HCT116 (cell line): ENCODE measurements around the gene SLC7A10. TPM values are rescaled to one million over a fixed set of nuclear protein-coding genes. Genes with fewer than 3 reads are reported as not detected.

Source experiments
- ATAC-seq: fragments of 200-7000 bp; cut with Tn5 transposase; 2 replicates; pipeline ENCODE4 v1.9.1; 2020; ENCODE audit warnings: mild to moderate bottlenecking, moderate library complexity
- BruUV-seq: library from RNA; stranded (reverse); fragments of 400-500 nt; replicated peaks from 2 replicates; lab custom pipeline; 2021; lab: Mats Ljungman, UMichigan
- CTCF ChIA-PET: fragments of 300-600 bp; sonication (Branson Sonifier 250); formaldehyde crosslinking; loops from one replicate; lab custom pipeline; 2021; ENCODE audit warnings: antibody characterized with exemption; lab: Charles Lee
- POLR2A ChIA-PET: fragments of 300-600, 350-600 bp; sonication (Branson Sonifier 250); formaldehyde crosslinking; loops from one replicate; lab custom pipeline; 2021; ENCODE audit warnings: antibody characterized with exemption; lab: Charles Lee
- RAD21 ChIA-PET, 2 experiments: fragments of 300-600 bp; sonication (Branson Sonifier 250); formaldehyde crosslinking; loops; one replicate each; lab custom pipeline; 2023; ENCODE audit warnings: low total read pairs in 2 of 2; ENCODE audit not compliant: uncharacterized antibody in 2 of 2, unreplicated experiment in 2 of 2, low non-redundant PET in 1 of 2; lab: Charles Lee
- DNase-seq: peaks from one replicate; pipeline ENCODE4 v3.0.0-alpha.2; 2010; ENCODE audit warnings: low read depth, low spot score
- H2AFZ ChIP-seq: fragments of 200-600 bp; shearing (Covaris generic), sonication (generic); 2 replicates; pipeline ENCODE4 v1.6.1; 2017; ENCODE audit warnings: low read depth, mixed run types, mixed read lengths, antibody characterized with exemption, low read length; ENCODE audit not compliant: poor library complexity, severe bottlenecking
- H3K27ac ChIP-seq: 2 replicates; pipeline ENCODE4 v1.5.1; 2012; ENCODE audit warnings: low read depth, low read length
- H3K27me3 ChIP-seq: fragments of 200-600 bp; sonication (generic); 2 replicates; pipeline ENCODE4 v1.6.1; 2016; ENCODE audit warnings: mixed run types, low read length, mixed read lengths; ENCODE audit not compliant: insufficient read depth
- H3K36me3 ChIP-seq, 2 experiments: fragments of 200-500 bp in 1 of 2; fragments of 200-600 bp in 1 of 2; sonication (Bioruptor generic) in 1 of 2; sonication (generic) in 1 of 2; 2 replicates each; pipeline versions ENCODE4 v1.5.1 to v1.6.1; 2014 to 2016; ENCODE audit warnings: low read length in 2 of 2, inconsistent platforms in 1 of 2, mixed read lengths in 1 of 2, mixed run types in 1 of 2; ENCODE audit not compliant: insufficient read depth in 2 of 2, control insufficient read depth in 1 of 2
- H3K4me1 ChIP-seq, 2 experiments: fragments of 200-600 bp in 1 of 2; sonication (generic) in 1 of 2; 2 replicates each; pipeline versions ENCODE4 v1.5.1 to v1.6.1; 2012 to 2017; ENCODE audit warnings: low read length in 2 of 2, inconsistent platforms in 1 of 2, mild to moderate bottlenecking in 1 of 2, mixed read lengths in 1 of 2, mixed run types in 1 of 2, moderate library complexity in 1 of 2; ENCODE audit not compliant: insufficient read depth in 2 of 2, control insufficient read depth in 1 of 2
- H3K4me2 ChIP-seq: fragments of 200-600 bp; sonication (generic); 2 replicates; pipeline ENCODE4 v1.6.1; 2017; ENCODE audit warnings: mixed run types, low read length, mixed read lengths
- H3K4me3 ChIP-seq, 2 experiments: fragments of 200-600 bp in 1 of 2; sonication (generic) in 1 of 2; replicated peaks in 1 of 2; 2 replicates each; pipeline ENCODE4 v1.5.1; 2011 to 2016; ENCODE audit warnings: low read length in 2 of 2, control low read depth in 1 of 2, low read depth in 1 of 2, mild to moderate bottlenecking in 1 of 2, mixed read lengths in 1 of 2, mixed run types in 1 of 2
- H3K79me2 ChIP-seq: fragments of 200-600 bp; sonication (generic); 2 replicates; pipeline ENCODE4 v1.6.1; 2017; ENCODE audit warnings: mild to moderate bottlenecking, mixed run types, low read length, moderate library complexity, mixed read lengths; ENCODE audit not compliant: insufficient read depth
- H3K9ac ChIP-seq: fragments of 200-600 bp; sonication (generic); 2 replicates; pipeline ENCODE4 v1.6.1; 2016; ENCODE audit warnings: low read length, mixed read lengths
- H3K9me2 ChIP-seq: fragments of 200-600 bp; sonication (generic), shearing (Covaris generic); 2 replicates; pipeline ENCODE4 v1.6.1; 2017; ENCODE audit warnings: mixed run types, mild to moderate bottlenecking, moderate library complexity; ENCODE audit not compliant: insufficient read depth
- H3K9me3 ChIP-seq, 2 experiments: fragments of 200-500 bp in 1 of 2; fragments of 200-600 bp in 1 of 2; sonication (Bioruptor generic) in 1 of 2; sonication (generic) in 1 of 2; 2 replicates each; pipeline ENCODE4 v1.6.1; 2014 to 2017; ENCODE audit warnings: low read length in 2 of 2, mixed read lengths in 2 of 2, inconsistent platforms in 1 of 2, low read depth in 1 of 2, mild to moderate bottlenecking in 1 of 2, mixed run types in 1 of 2, moderate library complexity in 1 of 2; ENCODE audit not compliant: control insufficient read depth in 1 of 2, insufficient read depth in 1 of 2
- H4K20me1 ChIP-seq: fragments of 200-600 bp; sonication (generic), shearing (Covaris generic); 2 replicates; pipeline ENCODE4 v1.6.1; 2017; ENCODE audit warnings: mixed run types, mild to moderate bottlenecking, moderate library complexity; ENCODE audit not compliant: insufficient read depth
- CEBPB ChIP-seq: IDR thresholded peaks from 2 replicates; pipeline ENCODE4 v1.6.1; 2012; ENCODE audit warnings: low read depth
- EGR1 ChIP-seq: IDR thresholded peaks from 2 replicates; pipeline ENCODE4 v1.6.1; 2012; ENCODE audit warnings: low read depth
- EZH2 ChIP-seq: fragments of 200-600 bp; sonication (generic); IDR thresholded peaks from 2 replicates; pipeline ENCODE4 v1.6.1; 2017; ENCODE audit warnings: antibody characterized with exemption, mixed run types
- POLR2AphosphoS5 ChIP-seq: IDR thresholded peaks from 2 replicates; pipeline ENCODE4 v1.6.1; 2011; ENCODE audit warnings: mild to moderate bottlenecking, low read depth, low read length, moderate library complexity
- TCF7L2 ChIP-seq: IDR thresholded peaks from 2 replicates; pipeline ENCODE4 v1.7.0; 2011; ENCODE audit warnings: borderline replicate concordance, inconsistent platforms; ENCODE audit not compliant: insufficient read depth, insufficient read length; ENCODE audit errors: extremely low read depth
- YY1 ChIP-seq: IDR thresholded peaks from 2 replicates; pipeline ENCODE4 v1.6.1; 2011; ENCODE audit warnings: low read length, low read depth, moderate library complexity, mild to moderate bottlenecking; ENCODE audit not compliant: insufficient replicate concordance; ENCODE audit errors: extremely low read depth
- ZFX ChIP-seq: fragments of 450-650 bp; IDR thresholded peaks from 2 replicates; pipeline ENCODE4 v1.6.1; 2017
- intact Hi-C: fragments of 100-400 bp; cut with micrococcal nuclease; formaldehyde crosslinking; loops from 2 replicates; pipeline ENCODE4 v1.10.0; 2022
- total RNA-seq: library from RNA; stranded (reverse); gene quantifications from one replicate; pipeline ENCODE4 v1.2.1, GENCODE V29; 2021; ENCODE audit not compliant: unreplicated experiment
- TF ChIP-seq, protein P1 (sequence below): IDR thresholded peaks from 2 replicates; pipeline ENCODE4 v1.6.1; 2012
- TF ChIP-seq, protein P2 (sequence below): IDR thresholded peaks from 2 replicates; pipeline ENCODE4 v1.6.1; 2011; ENCODE audit warnings: mild to moderate bottlenecking, low read length, moderate library complexity; ENCODE audit not compliant: insufficient replicate concordance; ENCODE audit errors: extremely low read depth
- TF ChIP-seq, protein P3 (sequence below): IDR thresholded peaks from 2 replicates; pipeline ENCODE4 v1.6.1; 2012; ENCODE audit warnings: low read depth

The SLC7A10 gene
- total RNA-seq, 1 experiment from 2014 or later = 0.25 TPM

DNA sequence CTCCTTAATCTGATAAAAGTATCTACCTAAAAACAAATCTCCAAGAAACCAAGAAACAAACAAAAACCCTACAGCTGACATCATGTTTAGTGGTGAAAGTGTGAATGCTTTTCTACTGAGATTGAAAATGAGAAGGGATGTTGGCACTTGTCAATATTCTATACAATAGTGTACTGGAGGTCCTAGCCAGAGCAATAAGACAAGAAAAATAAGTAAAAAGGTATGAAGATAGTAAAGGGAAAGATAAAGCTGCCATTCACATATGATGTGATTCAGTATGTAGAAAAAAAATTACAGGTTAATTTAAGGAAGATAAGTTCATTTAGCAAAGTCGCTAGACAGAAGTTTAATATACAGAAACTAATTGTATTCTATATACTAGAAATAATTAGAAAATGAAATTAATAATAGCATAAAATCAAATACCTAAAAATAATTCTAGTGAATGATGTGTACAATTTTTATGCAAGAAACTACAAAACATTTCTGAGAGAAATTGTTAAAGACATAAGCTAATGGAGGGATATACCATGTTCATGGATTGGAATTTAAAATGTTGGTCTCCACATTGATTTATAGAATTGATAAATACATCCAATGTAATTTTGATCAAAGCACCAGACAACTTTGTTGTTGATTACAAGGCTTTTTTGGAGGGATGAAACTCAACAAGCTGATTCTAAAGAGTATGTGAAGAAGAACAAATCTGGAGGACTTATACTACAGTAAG lies 2.4 kb upstream of the SLC7A10 start:
- Histone ChIP-seq H3K4me1 (peaks cover 0 to 12% of the 10 kb centered on the region in 2 experiments; a peak in 2 of 4 replicates), H3K4me2 (no peak overlapping the region), H3K36me3 (no peaks in the 10 kb centered on the region), H4K20me1 (no peaks in the 10 kb centered on the region), H3K9me3 (no peaks in the 10 kb centered on the region; a peak in 1 of 4 replicates), H3K4me3 (no peak overlapping the region), H3K9me2 (no peaks in the 10 kb centered on the region), H3K27ac (no peak overlapping the region), H3K79me2 (no peaks in the 10 kb centered on the region), H3K27me3 (no peaks in the 10 kb centered on the region), H3K9ac (no peak overlapping the region), H2AFZ (no peak overlapping the region)
- BruUV-seq = no TSS peak
- CTCF ChIA-PET = interaction anchor here (0.7 kb wide), 1 partner anchor 188 kb away, joined by 3 read pairs; no protein-coding TSS in a partner anchor
- POLR2A ChIA-PET = no interaction called here
- DNase-seq = no peak
- RAD21 ChIA-PET = no interaction called here
- no peak for ATAC-seq
- no peak for TF ChIP-seq POLR2AphosphoS5
- TF ChIP-seq, protein P1, sequence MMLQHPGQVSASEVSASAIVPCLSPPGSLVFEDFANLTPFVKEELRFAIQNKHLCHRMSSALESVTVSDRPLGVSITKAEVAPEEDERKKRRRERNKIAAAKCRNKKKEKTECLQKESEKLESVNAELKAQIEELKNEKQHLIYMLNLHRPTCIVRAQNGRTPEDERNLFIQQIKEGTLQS = no peak
- TF ChIP-seq, protein P2, sequence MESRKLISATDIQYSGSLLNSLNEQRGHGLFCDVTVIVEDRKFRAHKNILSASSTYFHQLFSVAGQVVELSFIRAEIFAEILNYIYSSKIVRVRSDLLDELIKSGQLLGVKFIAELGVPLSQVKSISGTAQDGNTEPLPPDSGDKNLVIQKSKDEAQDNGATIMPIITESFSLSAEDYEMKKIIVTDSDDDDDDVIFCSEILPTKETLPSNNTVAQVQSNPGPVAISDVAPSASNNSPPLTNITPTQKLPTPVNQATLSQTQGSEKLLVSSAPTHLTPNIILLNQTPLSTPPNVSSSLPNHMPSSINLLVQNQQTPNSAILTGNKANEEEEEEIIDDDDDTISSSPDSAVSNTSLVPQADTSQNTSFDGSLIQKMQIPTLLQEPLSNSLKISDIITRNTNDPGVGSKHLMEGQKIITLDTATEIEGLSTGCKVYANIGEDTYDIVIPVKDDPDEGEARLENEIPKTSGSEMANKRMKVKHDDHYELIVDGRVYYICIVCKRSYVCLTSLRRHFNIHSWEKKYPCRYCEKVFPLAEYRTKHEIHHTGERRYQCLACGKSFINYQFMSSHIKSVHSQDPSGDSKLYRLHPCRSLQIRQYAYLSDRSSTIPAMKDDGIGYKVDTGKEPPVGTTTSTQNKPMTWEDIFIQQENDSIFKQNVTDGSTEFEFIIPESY = no peak
- TF ChIP-seq ZFX = no peak
- intact Hi-C loops = no loop called here

DNA sequence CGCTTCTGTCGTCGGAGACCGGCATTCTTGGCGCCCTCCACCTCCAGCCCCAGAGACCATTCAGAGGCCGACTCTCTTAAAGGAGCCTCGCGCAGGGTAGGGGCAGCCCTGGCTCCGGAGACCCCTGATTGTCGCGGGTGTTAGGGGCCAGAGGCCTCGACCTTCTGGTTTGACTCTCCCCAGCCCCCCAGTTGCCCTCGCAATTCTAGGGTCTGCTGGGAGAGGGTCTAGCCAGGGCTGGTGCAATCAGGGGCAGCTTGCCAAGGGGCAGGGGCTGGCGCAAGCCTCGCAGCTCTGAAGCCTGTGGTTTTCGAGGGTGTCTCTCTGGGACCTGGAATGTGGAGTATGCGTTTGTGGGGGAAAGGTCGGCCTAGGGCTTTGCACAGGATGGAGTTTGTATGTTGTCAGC lies 1.6 kb upstream of the SLC7A10 start:
- ChIA-PET POLR2A (no interaction called here), RAD21 (no interaction called here)
- peak overlapping the region; percentile 8 to 9; a peak in 1 of 4 replicates for H3K4me3 ChIP-seq
- TF ChIP-seq YY1 = no peak
- no peak for TF ChIP-seq EGR1
- no peak for TF ChIP-seq EZH2
- no peak for TF ChIP-seq CEBPB
- TF ChIP-seq, protein P3, sequence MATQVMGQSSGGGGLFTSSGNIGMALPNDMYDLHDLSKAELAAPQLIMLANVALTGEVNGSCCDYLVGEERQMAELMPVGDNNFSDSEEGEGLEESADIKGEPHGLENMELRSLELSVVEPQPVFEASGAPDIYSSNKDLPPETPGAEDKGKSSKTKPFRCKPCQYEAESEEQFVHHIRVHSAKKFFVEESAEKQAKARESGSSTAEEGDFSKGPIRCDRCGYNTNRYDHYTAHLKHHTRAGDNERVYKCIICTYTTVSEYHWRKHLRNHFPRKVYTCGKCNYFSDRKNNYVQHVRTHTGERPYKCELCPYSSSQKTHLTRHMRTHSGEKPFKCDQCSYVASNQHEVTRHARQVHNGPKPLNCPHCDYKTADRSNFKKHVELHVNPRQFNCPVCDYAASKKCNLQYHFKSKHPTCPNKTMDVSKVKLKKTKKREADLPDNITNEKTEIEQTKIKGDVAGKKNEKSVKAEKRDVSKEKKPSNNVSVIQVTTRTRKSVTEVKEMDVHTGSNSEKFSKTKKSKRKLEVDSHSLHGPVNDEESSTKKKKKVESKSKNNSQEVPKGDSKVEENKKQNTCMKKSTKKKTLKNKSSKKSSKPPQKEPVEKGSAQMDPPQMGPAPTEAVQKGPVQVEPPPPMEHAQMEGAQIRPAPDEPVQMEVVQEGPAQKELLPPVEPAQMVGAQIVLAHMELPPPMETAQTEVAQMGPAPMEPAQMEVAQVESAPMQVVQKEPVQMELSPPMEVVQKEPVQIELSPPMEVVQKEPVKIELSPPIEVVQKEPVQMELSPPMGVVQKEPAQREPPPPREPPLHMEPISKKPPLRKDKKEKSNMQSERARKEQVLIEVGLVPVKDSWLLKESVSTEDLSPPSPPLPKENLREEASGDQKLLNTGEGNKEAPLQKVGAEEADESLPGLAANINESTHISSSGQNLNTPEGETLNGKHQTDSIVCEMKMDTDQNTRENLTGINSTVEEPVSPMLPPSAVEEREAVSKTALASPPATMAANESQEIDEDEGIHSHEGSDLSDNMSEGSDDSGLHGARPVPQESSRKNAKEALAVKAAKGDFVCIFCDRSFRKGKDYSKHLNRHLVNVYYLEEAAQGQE = no peak
- TF ChIP-seq ZFX = no peak
- no peak for TF ChIP-seq TCF7L2

More for the DNA sequence above, 1.6 kb upstream of the SLC7A10 start:
- Histone ChIP-seq H3K9ac (no peak overlapping the region), H3K27me3 (no peaks in the 10 kb centered on the region), H3K9me3 (no peaks in the 10 kb centered on the region; a peak in 1 of 4 replicates), H3K36me3 (no peaks in the 10 kb centered on the region), H3K9me2 (no peaks in the 10 kb centered on the region), H3K4me1 (peaks cover 0 to 12% of the 10 kb centered on the region in 2 experiments; a peak in 2 of 4 replicates), H3K4me2 (peak overlapping the region; percentile 60), H2AFZ (no peak overlapping the region), H4K20me1 (no peaks in the 10 kb centered on the region), H3K27ac (no peak overlapping the region; the same call in 1 of the 2 replicates), H3K79me2 (no peaks in the 10 kb centered on the region)
- DNase-seq = no peak
- intact Hi-C loops = no loop called here
- no peak for ATAC-seq
- CTCF ChIA-PET = interaction anchor here (0.7 to 1.1 kb wide), 4 partner anchors 9 to 189 kb away, joined by 3 to 4 read pairs (median 3); no protein-coding TSS in a partner anchor
- no TSS peak for BruUV-seq
